ENCODE data around the gene C1QB. TPM values are rescaled to one million over a fixed set of nuclear protein-coding genes. Genes with fewer than 3 reads are reported as not detected.

The C1QB gene
- total and polyA plus RNA-seq, 4 donors = 93.9 to 335 (median 143) TPM

DNA sequence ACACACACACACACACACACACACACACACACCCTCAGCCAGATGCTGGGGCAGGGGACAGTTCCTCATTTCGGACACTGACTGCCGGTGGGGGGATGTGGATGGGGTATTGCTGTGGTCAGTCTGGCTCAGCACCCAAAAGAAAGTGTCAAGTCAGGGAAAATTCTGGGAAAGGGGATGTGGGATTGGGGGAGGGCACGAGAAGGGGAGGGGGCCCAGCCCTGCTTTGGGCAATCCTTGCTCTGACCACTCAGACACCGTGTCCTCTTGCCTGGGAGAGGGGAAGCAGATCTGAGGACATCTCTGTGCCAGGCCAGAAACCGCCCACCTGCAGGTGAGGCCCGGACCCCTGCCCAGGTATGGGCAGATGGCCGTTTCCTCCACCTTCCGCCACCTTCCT lies 9.7 kb upstream of the C1QB start, which contains the start of gene C1QC:
Gene C1QC, plus strand, starts transcription at position 253 of the 400 bp plus-strand sequence. CDS start 391 bp downstream, outside the sequence.
- TF ChIP-seq HNF4G (IDR thresholded peaks at IDR 0.05) = no peak
- no peak for TF ChIP-seq JUND (IDR thresholded peaks at IDR 0.05)
- TF ChIP-seq, protein P1, sequence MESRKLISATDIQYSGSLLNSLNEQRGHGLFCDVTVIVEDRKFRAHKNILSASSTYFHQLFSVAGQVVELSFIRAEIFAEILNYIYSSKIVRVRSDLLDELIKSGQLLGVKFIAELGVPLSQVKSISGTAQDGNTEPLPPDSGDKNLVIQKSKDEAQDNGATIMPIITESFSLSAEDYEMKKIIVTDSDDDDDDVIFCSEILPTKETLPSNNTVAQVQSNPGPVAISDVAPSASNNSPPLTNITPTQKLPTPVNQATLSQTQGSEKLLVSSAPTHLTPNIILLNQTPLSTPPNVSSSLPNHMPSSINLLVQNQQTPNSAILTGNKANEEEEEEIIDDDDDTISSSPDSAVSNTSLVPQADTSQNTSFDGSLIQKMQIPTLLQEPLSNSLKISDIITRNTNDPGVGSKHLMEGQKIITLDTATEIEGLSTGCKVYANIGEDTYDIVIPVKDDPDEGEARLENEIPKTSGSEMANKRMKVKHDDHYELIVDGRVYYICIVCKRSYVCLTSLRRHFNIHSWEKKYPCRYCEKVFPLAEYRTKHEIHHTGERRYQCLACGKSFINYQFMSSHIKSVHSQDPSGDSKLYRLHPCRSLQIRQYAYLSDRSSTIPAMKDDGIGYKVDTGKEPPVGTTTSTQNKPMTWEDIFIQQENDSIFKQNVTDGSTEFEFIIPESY (IDR thresholded peaks at IDR 0.05) = no peak
- TF ChIP-seq YY1 (IDR thresholded peaks at IDR 0.05) = no peak
- no peak for TF ChIP-seq RXRA (IDR thresholded peaks at IDR 0.05)
- TF ChIP-seq, protein P2, sequence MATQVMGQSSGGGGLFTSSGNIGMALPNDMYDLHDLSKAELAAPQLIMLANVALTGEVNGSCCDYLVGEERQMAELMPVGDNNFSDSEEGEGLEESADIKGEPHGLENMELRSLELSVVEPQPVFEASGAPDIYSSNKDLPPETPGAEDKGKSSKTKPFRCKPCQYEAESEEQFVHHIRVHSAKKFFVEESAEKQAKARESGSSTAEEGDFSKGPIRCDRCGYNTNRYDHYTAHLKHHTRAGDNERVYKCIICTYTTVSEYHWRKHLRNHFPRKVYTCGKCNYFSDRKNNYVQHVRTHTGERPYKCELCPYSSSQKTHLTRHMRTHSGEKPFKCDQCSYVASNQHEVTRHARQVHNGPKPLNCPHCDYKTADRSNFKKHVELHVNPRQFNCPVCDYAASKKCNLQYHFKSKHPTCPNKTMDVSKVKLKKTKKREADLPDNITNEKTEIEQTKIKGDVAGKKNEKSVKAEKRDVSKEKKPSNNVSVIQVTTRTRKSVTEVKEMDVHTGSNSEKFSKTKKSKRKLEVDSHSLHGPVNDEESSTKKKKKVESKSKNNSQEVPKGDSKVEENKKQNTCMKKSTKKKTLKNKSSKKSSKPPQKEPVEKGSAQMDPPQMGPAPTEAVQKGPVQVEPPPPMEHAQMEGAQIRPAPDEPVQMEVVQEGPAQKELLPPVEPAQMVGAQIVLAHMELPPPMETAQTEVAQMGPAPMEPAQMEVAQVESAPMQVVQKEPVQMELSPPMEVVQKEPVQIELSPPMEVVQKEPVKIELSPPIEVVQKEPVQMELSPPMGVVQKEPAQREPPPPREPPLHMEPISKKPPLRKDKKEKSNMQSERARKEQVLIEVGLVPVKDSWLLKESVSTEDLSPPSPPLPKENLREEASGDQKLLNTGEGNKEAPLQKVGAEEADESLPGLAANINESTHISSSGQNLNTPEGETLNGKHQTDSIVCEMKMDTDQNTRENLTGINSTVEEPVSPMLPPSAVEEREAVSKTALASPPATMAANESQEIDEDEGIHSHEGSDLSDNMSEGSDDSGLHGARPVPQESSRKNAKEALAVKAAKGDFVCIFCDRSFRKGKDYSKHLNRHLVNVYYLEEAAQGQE (IDR thresholded peaks at IDR 0.05) = no peak
- TF ChIP-seq RAD21 (IDR thresholded peaks at IDR 0.05) = no peak
- TF ChIP-seq NR2F2 (IDR thresholded peaks at IDR 0.05) = no peak
- TF ChIP-seq CTCF (IDR thresholded peaks at IDR 0.05; ENCODE audit: low read depth, low read length, missing input control) = no peak
- no peak for TF ChIP-seq HNF4A (conservative IDR thresholded peaks at IDR 0.05)
- TF ChIP-seq EGR1 (IDR thresholded peaks at IDR 0.05; ENCODE audit: low read depth in 2 of 2) = no peak
- TF ChIP-seq FOXA2 (IDR thresholded peaks at IDR 0.05) = no peak
- TF ChIP-seq MAX (IDR thresholded peaks at IDR 0.05) = no peak
- TF ChIP-seq FOXA1 (IDR thresholded peaks at IDR 0.05) = no peak
- no peak for TF ChIP-seq TAF1 (conservative IDR thresholded peaks at IDR 0.05)
- TF ChIP-seq, protein P3, sequence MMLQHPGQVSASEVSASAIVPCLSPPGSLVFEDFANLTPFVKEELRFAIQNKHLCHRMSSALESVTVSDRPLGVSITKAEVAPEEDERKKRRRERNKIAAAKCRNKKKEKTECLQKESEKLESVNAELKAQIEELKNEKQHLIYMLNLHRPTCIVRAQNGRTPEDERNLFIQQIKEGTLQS (IDR thresholded peaks at IDR 0.05) = no peak
- Histone ChIP-seq H3K4me1 (ENCODE audit: control insufficient read depth in 4 of 4, insufficient read depth in 4 of 4, low read length in 3 of 4) (peaks cover 0 to 1% (median 0%) of the 10 kb centered on the region in 4 donors), H3K4me3 (ENCODE audit: low read depth in 1 of 3, low read length in 3 of 3) (peak within 1 kb of the TSS in 1 of 3 donors; percentile 19), H3K27me3 (ENCODE audit: control insufficient read depth in 4 of 4, insufficient read depth in 4 of 4, low read length in 3 of 4) (no peaks in the 10 kb centered on the region), H3K9me3 (ENCODE audit: control insufficient read depth in 4 of 4, low read length in 3 of 4) (no peaks in the 10 kb centered on the region), H3K36me3 (ENCODE audit: control insufficient read depth in 4 of 4, insufficient read depth in 3 of 4, low read depth in 1 of 4, low read length in 3 of 4) (no peaks in the 10 kb centered on the region), H3K27ac (ENCODE audit: low read depth in 1 of 2, low read length in 2 of 2) (no peak within 1 kb of the TSS), H3K9ac (ENCODE audit: low read depth in 1 of 2, low read length in 2 of 2) (no peak within 1 kb of the TSS)
- DNase-seq (ENCODE audit: low spot score) = no peak
- WGBS = 66% methylated on average over 8 of the region's 8 CpGs

- DNase-seq (ENCODE audit: low spot score) = no peak
- no peaks in the 10 kb centered on the region for H3K36me3 ChIP-seq (ENCODE audit: control insufficient read depth in 4 of 4, insufficient read depth in 3 of 4, low read depth in 1 of 4, low read length in 3 of 4)
- H3K4me1 ChIP-seq (ENCODE audit: control insufficient read depth in 4 of 4, insufficient read depth in 4 of 4, low read length in 3 of 4) = peaks cover 0 to 1% (median 0%) of the 10 kb centered on the region in 4 donors
- no peak overlapping the region for H3K9ac ChIP-seq (ENCODE audit: low read depth in 1 of 2, low read length in 2 of 2)
- no peak overlapping the region for H3K27ac ChIP-seq (ENCODE audit: low read depth in 1 of 2, low read length in 2 of 2)
- no peak for TF ChIP-seq MAX (IDR thresholded peaks at IDR 0.05)
- TF ChIP-seq CTCF (IDR thresholded peaks at IDR 0.05; ENCODE audit: low read depth, low read length, missing input control) = no peak
- no peak for TF ChIP-seq RAD21 (IDR thresholded peaks at IDR 0.05)
- TF ChIP-seq, protein P3 (IDR thresholded peaks at IDR 0.05) = no peak
- no peak for TF ChIP-seq EGR1 (IDR thresholded peaks at IDR 0.05; ENCODE audit: low read depth in 2 of 2)
- TF ChIP-seq, protein P2 (IDR thresholded peaks at IDR 0.05) = no peak
- TF ChIP-seq GABPA (IDR thresholded peaks at IDR 0.05 in 1 of 2, conservative IDR thresholded peaks at IDR 0.05 in 1 of 2) = no peak
- no peaks in the 10 kb centered on the region for H3K9me3 ChIP-seq (ENCODE audit: control insufficient read depth in 4 of 4, low read length in 3 of 4)
- H3K4me3 ChIP-seq (ENCODE audit: low read depth in 1 of 3, low read length in 3 of 3) = peak overlapping the region in 1 of 3 donors; percentile 19
- WGBS = 79% methylated on average over 12 of the region's 12 CpGs
- no peaks in the 10 kb centered on the region for H3K27me3 ChIP-seq (ENCODE audit: control insufficient read depth in 4 of 4, insufficient read depth in 4 of 4, low read length in 3 of 4)
Observed at GRCh38 chr1:22643928-22644327, 9.1 kb upstream of the C1QB start.

Measured in liver (tissue), 9 donors.